ENCODE data around the gene EEF1AKMT1. TPM values are rescaled to one million over a fixed set of nuclear protein-coding genes. Genes with fewer than 3 reads are reported as not detected.
"Not testable (repeated sequence)": the region's sequence is repeated elsewhere in the genome, so short reads cannot be mapped to it uniquely, and the experiment has no call there.

EEF1AKMT1 gene
- total RNA-seq, 4 donors from 2014 or later = 2.0 to 24.7 (median 4.7) TPM

- Histone ChIP-seq H3K27ac (no peak overlapping the region), H3K9me3 (no peaks in the 10 kb centered on the region), H3K36me3 (peaks cover 5% of the 10 kb centered on the region), H3K4me3 (no peak overlapping the region), H3K27me3 (no peaks in the 10 kb centered on the region), H3K4me1 (no peaks in the 10 kb centered on the region)
- WGBS = 83% methylated on average over 6 of the region's 6 CpGs
- no peak for DNase-seq (ENCODE audit: low spot score in 2 of 2)
- TF ChIP-seq POLR2A (IDR thresholded peaks at IDR 0.05) (no peak), POLR2AphosphoS5 (IDR thresholded peaks at IDR 0.05) (no peak), EP300 (IDR thresholded peaks at IDR 0.05) (no peak), CTCF (IDR thresholded peaks at IDR 0.05) (no peak)
Measured at GRCh38 chr13:20685092-20685491, 88.7 kb downstream of the EEF1AKMT1 start.

- Histone ChIP-seq H3K9me3 (no peaks in the 10 kb centered on the region), H3K4me1 (no peaks in the 10 kb centered on the region), H3K27ac (no peak overlapping the region), H3K4me3 (no peak overlapping the region), H3K36me3 (peaks cover 5% of the 10 kb centered on the region), H3K27me3 (no peaks in the 10 kb centered on the region)
- no peak for DNase-seq (ENCODE audit: low spot score in 2 of 2)
- TF ChIP-seq POLR2A (IDR thresholded peaks at IDR 0.05) = no peak
- TF ChIP-seq POLR2AphosphoS5 (IDR thresholded peaks at IDR 0.05) = no peak
- TF ChIP-seq CTCF (IDR thresholded peaks at IDR 0.05) = no peak
- no peak for TF ChIP-seq EP300 (IDR thresholded peaks at IDR 0.05)
- 89% methylated on average over 17 of the region's 18 CpGs for WGBS
Measured at GRCh38 chr13:20684546-20684945, 89.2 kb downstream of the EEF1AKMT1 start.

- H3K9me3 ChIP-seq = no peaks in the 10 kb centered on the region
- no peak overlapping the region for H3K27ac ChIP-seq
- no peak for DNase-seq (ENCODE audit: low spot score in 2 of 2)
- no peaks in the 10 kb centered on the region for H3K4me1 ChIP-seq
- 66% methylated on average over 4 of the region's 4 CpGs for WGBS
- TF ChIP-seq CTCF (IDR thresholded peaks at IDR 0.05) (no peak), POLR2AphosphoS5 (IDR thresholded peaks at IDR 0.05) (no peak), POLR2A (IDR thresholded peaks at IDR 0.05) (no peak), EP300 (IDR thresholded peaks at IDR 0.05) (no peak)
- no peak overlapping the region for H3K4me3 ChIP-seq
- H3K36me3 ChIP-seq = peaks cover 5% of the 10 kb centered on the region
- H3K27me3 ChIP-seq = no peaks in the 10 kb centered on the region
Measured at GRCh38 chr13:20684041-20684440, 89.7 kb downstream of the EEF1AKMT1 start.

- Histone ChIP-seq H3K4me3 (no peak overlapping the region), H3K9me3 (no peaks in the 10 kb centered on the region), H3K27me3 (no peaks in the 10 kb centered on the region), H3K4me1 (no peaks in the 10 kb centered on the region), H3K36me3 (no peaks in the 10 kb centered on the region), H3K27ac (no peak overlapping the region)
- DNase-seq (ENCODE audit: low spot score in 2 of 2) = no peak
- WGBS = 79% methylated on average over 1 of the region's 1 CpG
- no peak for TF ChIP-seq POLR2AphosphoS5 (IDR thresholded peaks at IDR 0.05)
- no peak for TF ChIP-seq POLR2A (IDR thresholded peaks at IDR 0.05)
- TF ChIP-seq EP300 (IDR thresholded peaks at IDR 0.05) = no peak
- no peak for TF ChIP-seq CTCF (IDR thresholded peaks at IDR 0.05)
Measured at GRCh38 chr13:20682061-20682460, 91.7 kb downstream of the EEF1AKMT1 start.

GRCh38 chr13:20681481-20681880 lies 92.3 kb downstream of the EEF1AKMT1 start:
- not testable (repeated sequence) for H3K4me1 ChIP-seq; H3K4me3 ChIP-seq; H3K36me3 ChIP-seq; H3K9me3 ChIP-seq; DNase-seq (ENCODE audit: low spot score in 2 of 2); H3K27ac ChIP-seq; H3K27me3 ChIP-seq
- 80% methylated on average over 5 of the region's 5 CpGs for WGBS

GRCh38 chr13:20680416-20681080 lies 93.2 kb downstream of the EEF1AKMT1 start:
- no peak overlapping the region for H3K4me3 ChIP-seq
- DNase-seq (ENCODE audit: low spot score in 2 of 2) = no peak
- no peak overlapping the region for H3K27ac ChIP-seq
- H3K36me3 ChIP-seq = peaks cover 4% of the 10 kb centered on the region
- no peaks in the 10 kb centered on the region for H3K4me1 ChIP-seq
- no peaks in the 10 kb centered on the region for H3K27me3 ChIP-seq
- H3K9me3 ChIP-seq = no peaks in the 10 kb centered on the region
- TF ChIP-seq CTCF (IDR thresholded peaks at IDR 0.05) = no peak
- TF ChIP-seq POLR2A (IDR thresholded peaks at IDR 0.05) = no peak
- no peak for TF ChIP-seq POLR2AphosphoS5 (IDR thresholded peaks at IDR 0.05)
- no peak for TF ChIP-seq EP300 (IDR thresholded peaks at IDR 0.05)
- WGBS = 80% methylated on average over 10 of the region's 10 CpGs

All from suprapubic skin (tissue), 4 donors.